MM.1S (cell line): ENCODE measurements around the gene NFIX.

Experiments used
- EZH2 ChIP-seq: fragments of 300-600 bp; sonication (generic); optimal IDR thresholded peaks from 2 replicates; pipeline ENCODE3; 2017; ENCODE audit warnings: low read depth, mild to moderate bottlenecking, antibody characterized with exemption, low read length, mixed read lengths
- EZH2phosphoT487 ChIP-seq: fragments of 300-600 bp; sonication (generic); IDR thresholded peaks from 2 replicates; pipeline ENCODE4 v1.6.1; 2018; ENCODE audit warnings: antibody characterized with exemption, low read length
- TF ChIP-seq, protein P1 (sequence below): fragments of 300-600 bp; sonication (generic); IDR thresholded peaks from 2 replicates; pipeline ENCODE4 v1.5.1; 2016; ENCODE audit warnings: antibody characterized with exemption, low read length, mixed read lengths

DNA sequence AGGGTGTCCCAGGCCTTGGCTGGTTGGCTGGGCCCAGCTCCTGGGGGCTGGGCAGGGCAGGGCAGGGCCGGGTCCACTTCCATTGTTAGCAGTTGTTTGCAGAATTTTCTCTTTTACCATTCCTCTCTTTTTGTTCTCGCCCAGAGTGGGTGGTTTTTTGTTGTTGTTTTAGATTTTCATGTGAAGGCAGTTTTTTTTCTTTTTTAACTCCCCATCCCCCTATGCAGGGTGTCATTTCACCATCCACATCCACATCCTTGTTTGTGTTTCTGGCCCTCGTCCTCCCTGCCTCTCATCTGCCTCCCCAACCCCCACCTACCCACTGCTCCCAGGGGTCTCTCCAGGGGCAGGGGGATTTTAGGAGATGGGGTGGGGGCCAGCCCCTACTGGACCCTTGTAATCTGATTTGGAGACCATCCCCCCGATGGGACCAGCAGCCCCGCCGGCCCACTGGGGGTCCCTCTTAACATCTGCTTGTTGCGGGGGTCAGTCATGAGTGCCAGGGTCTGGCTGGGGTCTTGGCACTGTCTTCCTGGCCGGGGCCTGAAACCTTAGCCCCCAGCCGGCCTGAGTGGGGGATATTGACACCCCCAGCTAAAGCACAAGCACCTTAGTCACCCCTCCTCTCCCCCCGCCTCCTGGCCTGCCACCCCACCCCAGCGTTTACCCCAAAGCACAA lies 144.5 kb downstream of the NFIX start:
- TF ChIP-seq, protein P1, sequence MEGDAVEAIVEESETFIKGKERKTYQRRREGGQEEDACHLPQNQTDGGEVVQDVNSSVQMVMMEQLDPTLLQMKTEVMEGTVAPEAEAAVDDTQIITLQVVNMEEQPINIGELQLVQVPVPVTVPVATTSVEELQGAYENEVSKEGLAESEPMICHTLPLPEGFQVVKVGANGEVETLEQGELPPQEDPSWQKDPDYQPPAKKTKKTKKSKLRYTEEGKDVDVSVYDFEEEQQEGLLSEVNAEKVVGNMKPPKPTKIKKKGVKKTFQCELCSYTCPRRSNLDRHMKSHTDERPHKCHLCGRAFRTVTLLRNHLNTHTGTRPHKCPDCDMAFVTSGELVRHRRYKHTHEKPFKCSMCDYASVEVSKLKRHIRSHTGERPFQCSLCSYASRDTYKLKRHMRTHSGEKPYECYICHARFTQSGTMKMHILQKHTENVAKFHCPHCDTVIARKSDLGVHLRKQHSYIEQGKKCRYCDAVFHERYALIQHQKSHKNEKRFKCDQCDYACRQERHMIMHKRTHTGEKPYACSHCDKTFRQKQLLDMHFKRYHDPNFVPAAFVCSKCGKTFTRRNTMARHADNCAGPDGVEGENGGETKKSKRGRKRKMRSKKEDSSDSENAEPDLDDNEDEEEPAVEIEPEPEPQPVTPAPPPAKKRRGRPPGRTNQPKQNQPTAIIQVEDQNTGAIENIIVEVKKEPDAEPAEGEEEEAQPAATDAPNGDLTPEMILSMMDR, result no peak
- no peak for TF ChIP-seq EZH2
- TF ChIP-seq EZH2phosphoT487, result no peak
